ENCODE results near the gene DAGLA. TPM values are rescaled to one million over a fixed set of nuclear protein-coding genes. Genes with fewer than 3 reads are reported as not detected.
A peak's percentile ranks its signal among the peaks of the same experiment; 100 is the strongest.

Gene DAGLA
- total and polyA plus RNA-seq, 2 of the 13 experiments (the other 11 are each of a cell fraction or from before 2014, with no cell fraction given): 2.6 to 3.9 TPM

GRCh38 chr11:61671527-61671926 lies 8.7 kb upstream of the DAGLA start (continued):
- TF ChIP-seq ZFP90 (CRISPR knock-in tag; IDR thresholded peaks at IDR 0.05; ENCODE audit: borderline replicate concordance) (no peak), MTA1 (CRISPR knock-in tag; IDR thresholded peaks at IDR 0.05; ENCODE audit: borderline replicate concordance) (no peak), KAT2B (IDR thresholded peaks at IDR 0.05; ENCODE audit: borderline replicate concordance, low read depth, low read length) (no peak), KLF15 (CRISPR knock-in tag; IDR thresholded peaks at IDR 0.05; ENCODE audit: borderline replicate concordance) (no peak), HDAC2 (CRISPR knock-in tag; IDR thresholded peaks at IDR 0.05) (no peak; the same call in 1 of the 2 replicates), XBP1 (CRISPR knock-in tag; IDR thresholded peaks at IDR 0.05) (no peak), CEBPG (CRISPR knock-in tag; IDR thresholded peaks at IDR 0.05) (peak; percentile 48), ZNF30 (CRISPR knock-in tag; IDR thresholded peaks at IDR 0.05) (no peak), CAMTA2 (CRISPR knock-in tag; IDR thresholded peaks at IDR 0.05; ENCODE audit: borderline replicate concordance) (no peak), ZNF7 (CRISPR knock-in tag; IDR thresholded peaks at IDR 0.05) (no peak), ZSCAN12 (CRISPR knock-in tag; IDR thresholded peaks at IDR 0.05) (no peak), TGIF2 (CRISPR knock-in tag; IDR thresholded peaks at IDR 0.05) (no peak), NR2F1 (CRISPR knock-in tag; IDR thresholded peaks at IDR 0.05) (peak; percentile 47 to 79; a peak in 3 of 4 replicates), NR2F2 (IDR thresholded peaks at IDR 0.05; ENCODE audit: borderline replicate concordance, low read depth) (peak; percentile 42; the same call in 1 of the 2 replicates), RAD21 (CRISPR knock-in tag; IDR thresholded peaks at IDR 0.05) (peak; percentile 49; the same call in 1 of the 2 replicates), ZMYM4 (CRISPR knock-in tag; IDR thresholded peaks at IDR 0.05) (peak; percentile 54), NR2C2 (CRISPR knock-in tag; IDR thresholded peaks at IDR 0.05; ENCODE audit: borderline replicate concordance) (peak; percentile 72), ZNF333 (CRISPR knock-in tag; IDR thresholded peaks at IDR 0.05; ENCODE audit: borderline replicate concordance) (no peak), STAG1 (CRISPR knock-in tag; IDR thresholded peaks at IDR 0.05) (peak; percentile 60), ZSCAN9 (CRISPR knock-in tag; IDR thresholded peaks at IDR 0.05; ENCODE audit: borderline replicate concordance) (no peak), MXD1 (CRISPR knock-in tag; IDR thresholded peaks at IDR 0.05) (no peak), ZNF597 (CRISPR knock-in tag; IDR thresholded peaks at IDR 0.05) (no peak), NR1H2 (CRISPR knock-in tag; IDR thresholded peaks at IDR 0.05; ENCODE audit: borderline replicate concordance, low read depth) (no peak), NPAS2 (CRISPR knock-in tag; IDR thresholded peaks at IDR 0.05; ENCODE audit: borderline replicate concordance) (no peak), SIN3B (IDR thresholded peaks at IDR 0.05; ENCODE audit: low read length) (no peak), ZFP41 (CRISPR knock-in tag; IDR thresholded peaks at IDR 0.05; ENCODE audit: borderline replicate concordance) (no peak), YEATS2 (CRISPR knock-in tag; IDR thresholded peaks at IDR 0.05; ENCODE audit: borderline replicate concordance) (no peak), RCOR2 (CRISPR knock-in tag; IDR thresholded peaks at IDR 0.05) (no peak)
- TF ChIP-seq, protein P1, sequence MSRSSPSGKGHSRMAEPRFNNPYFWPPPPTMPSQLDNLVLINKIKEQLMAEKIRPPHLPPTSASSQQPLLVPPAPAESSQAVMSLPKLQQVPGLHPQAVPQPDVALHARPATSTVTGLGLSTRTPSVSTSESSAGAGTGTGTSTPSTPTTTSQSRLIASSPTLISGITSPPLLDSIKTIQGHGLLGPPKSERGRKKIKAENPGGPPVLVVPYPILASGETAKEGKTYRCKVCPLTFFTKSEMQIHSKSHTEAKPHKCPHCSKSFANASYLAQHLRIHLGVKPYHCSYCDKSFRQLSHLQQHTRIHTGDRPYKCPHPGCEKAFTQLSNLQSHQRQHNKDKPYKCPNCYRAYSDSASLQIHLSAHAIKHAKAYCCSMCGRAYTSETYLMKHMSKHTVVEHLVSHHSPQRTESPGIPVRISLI (CRISPR knock-in tag; IDR thresholded peaks at IDR 0.05; ENCODE audit: borderline replicate concordance): peak; percentile 24; the same call in 1 of the 2 replicates
- TF ChIP-seq, protein P2, sequence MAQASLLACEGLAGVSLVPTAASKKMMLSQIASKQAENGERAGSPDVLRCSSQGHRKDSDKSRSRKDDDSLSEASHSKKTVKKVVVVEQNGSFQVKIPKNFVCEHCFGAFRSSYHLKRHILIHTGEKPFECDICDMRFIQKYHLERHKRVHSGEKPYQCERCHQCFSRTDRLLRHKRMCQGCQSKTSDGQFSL (CRISPR knock-in tag; IDR thresholded peaks at IDR 0.05): no peak
